SHP77 treated with DMSO at 0.1 percent for 48 hours (cell line): Measurements from ENCODE around the gene SDK1.
"Not testable (repeated sequence)": the region's sequence is repeated elsewhere in the genome, so short reads cannot be mapped to it uniquely, and the experiment has no call there.

ENCODE experiments used
- DNase-seq: peaks from one replicate; lab custom pipeline; 2025; lab: John Stamatoyannopoulos, UW

Gene SDK1

DNA sequence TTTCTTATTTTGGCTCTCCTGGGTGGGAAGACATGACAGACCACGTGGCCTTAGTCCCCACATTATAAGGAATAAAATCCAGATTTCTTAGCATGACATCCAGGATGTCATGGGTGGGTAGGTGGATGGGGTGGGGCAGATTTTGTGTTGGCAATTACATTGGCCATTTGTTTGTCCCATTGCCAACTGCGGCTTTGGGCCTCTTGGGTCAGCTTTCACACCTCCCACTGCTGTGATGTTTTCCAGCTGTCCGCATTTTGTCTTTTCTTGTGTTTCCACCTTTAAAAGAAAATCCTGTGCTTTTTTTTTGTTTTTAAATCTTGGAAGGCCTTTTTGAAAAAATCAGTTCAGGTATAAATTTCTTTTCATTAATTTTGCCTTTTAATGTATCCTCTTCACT is 237.0 kb downstream of the SDK1 start:
- DNase-seq, result no peak

DNA sequence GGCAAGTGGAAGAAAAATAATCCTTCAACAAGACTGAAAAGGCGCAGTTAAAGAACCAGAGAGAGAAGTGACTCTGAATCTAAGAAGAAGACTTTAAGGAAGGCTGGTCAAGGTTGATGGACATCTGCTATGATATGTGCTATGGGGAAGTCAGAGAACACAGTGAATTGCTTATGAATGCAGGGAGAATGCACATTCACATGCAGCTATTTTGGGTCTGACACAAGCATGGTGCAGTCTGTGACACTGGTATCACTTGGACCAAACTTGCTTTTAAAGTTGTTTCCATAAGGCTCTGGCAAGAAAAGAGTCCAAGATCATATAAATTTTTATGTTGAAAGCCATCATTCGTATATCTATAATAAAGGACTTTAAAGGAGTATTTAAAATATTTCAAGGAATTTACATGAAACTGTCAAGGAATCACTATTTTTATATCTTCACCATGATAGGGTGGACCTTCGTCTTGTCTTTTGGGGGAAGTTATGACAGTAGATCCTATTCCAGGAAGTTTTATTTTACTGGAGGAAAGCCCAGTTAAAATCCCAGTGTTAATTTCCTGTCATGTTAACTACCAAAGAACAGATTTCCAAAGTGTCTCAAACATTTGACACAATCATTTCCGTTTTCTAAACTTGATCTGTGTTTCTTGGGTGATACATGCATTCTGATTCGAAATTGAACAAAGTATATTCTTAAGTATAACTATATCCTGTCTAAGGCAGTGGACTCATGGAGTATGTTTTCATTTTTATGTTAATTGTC is 239.6 kb downstream of the SDK1 start:
- no peak for DNase-seq

DNA sequence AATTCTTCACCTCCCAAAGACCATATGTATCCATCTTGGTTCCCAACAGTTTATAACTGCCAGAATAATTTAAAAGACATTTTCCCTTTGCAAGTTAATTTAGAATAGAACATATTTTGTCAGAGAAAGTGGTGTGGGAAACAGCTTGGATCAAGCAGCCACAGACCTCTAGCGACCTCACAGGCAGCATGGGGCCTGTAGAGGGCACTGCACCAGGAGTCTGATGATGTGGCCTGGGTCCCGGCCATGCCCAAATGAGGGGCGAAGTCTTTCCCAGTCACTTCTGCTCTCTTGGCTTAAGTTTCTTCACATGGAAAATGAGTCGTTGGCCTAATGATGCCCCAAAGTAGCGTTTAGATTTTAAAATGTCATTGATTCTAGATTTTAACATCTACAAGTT is 243.2 kb downstream of the SDK1 start:
- DNase-seq, result no peak

DNA sequence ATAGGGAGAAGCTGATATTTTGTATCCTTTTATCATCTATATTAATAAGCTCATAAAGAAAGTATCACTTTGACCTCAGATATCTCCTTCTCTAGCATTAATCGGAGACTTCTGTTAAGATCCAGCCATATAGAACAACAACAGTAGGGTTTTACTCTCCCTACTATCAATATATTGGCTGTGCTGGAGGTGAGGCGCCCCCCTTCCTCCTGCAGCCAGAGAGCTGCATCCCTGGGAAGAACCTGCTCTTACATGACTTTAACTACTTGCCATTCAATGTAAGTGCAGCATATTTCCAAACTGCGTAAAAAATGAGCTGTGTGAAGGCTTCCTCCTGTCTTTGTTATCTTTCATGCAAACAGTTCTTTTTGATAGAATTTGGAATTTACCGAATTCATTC is 247.8 kb downstream of the SDK1 start:
- DNase-seq, result no peak

DNA sequence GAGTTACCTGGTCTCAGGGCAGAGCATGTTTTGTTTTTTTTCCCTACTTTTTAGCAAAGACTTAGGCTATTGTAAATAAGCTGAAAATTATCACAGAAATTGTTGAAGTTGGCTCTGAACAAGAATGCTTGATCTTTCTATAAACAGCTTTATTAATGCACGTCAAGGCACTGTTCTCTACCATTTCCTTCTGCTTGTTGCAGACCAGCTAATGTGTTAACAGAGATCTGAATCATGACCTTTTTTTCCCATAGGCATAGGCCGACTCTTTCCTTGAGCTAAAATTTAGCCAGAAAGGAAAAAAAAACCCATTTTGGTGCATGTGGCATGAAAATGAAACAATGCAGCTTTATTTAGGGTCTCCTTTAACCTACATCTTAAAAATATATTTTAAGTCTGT is 248.5 kb downstream of the SDK1 start:
- no peak for DNase-seq

DNA sequence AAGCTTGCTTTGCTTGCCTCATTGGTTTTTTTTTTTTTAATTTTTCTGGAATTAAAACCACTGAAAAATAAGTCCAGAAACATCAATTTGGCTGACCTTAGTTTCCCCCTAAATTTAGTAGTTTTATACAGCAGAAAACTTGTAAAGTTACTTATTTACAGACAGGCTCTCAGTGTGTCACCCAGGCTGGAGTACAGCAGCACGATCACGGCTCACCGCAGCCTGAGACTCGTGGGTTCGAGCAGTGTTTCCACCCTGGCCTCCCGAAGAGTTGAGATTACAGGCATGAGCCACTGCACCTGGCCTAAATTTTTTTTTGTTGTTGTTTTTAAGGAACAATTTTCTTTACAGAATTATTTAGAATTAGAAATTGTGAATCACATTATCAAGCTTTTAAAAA is 250.5 kb downstream of the SDK1 start:
- no peak for DNase-seq

DNA sequence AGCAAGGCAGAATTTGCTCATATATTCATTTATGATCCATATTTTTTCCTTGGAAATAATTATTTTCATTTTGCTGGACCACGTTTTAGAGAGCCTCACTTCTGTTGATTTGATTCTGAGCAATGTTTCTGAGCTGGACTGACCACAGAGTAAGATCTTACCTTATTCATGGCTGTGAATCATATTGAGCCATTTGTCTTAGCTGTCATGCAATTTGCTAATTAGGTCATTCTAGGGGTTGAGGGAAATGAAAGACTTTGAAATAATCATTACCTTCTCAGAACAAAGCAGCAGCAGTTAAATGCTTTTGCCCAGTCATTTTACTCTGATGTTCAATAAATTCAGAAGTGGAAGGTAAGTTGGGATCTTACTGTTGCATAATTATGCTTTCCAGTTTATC is 251.4 kb downstream of the SDK1 start:
- DNase-seq, result no peak

DNA sequence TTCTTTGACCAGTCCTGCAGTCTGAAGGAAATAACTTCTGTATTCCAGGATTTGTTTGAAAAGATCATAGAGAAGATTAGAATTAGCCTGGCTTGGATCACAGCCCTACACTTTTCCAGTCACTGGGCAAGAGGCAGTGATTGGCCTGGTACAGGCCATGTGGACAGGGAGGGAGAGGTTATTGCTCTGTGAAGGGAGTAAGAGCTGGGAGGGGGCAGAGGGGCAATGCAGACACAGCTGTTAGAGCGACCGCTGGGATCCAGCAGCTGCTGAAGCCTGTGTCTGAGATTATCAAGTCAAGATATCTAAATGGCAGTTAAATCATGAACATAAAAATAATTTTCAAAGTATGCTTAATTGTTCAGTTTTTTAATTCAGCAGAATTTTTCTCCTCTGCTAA is 257.3 kb downstream of the SDK1 start:
- peak; percentile 90 for DNase-seq

DNA sequence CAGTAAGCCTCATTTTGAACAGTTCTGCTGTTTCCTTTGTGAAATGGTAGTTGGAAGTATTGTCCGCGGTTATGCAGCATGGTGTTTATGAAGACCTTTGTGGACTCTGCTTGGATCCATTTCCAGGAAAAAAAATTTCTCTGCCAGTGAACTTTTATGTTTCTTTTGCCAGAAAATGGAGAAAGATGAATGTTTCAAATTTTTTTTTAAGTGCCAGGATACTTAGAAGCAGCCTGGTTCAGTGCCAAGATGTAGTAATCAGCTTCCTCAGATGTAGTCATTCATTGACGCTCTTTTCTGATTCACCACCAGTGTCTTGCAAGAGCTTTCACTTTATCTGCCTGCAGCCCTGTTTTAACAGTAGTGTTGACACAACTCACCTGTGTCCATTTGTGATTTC is 258.2 kb downstream of the SDK1 start:
- no peak for DNase-seq

DNA sequence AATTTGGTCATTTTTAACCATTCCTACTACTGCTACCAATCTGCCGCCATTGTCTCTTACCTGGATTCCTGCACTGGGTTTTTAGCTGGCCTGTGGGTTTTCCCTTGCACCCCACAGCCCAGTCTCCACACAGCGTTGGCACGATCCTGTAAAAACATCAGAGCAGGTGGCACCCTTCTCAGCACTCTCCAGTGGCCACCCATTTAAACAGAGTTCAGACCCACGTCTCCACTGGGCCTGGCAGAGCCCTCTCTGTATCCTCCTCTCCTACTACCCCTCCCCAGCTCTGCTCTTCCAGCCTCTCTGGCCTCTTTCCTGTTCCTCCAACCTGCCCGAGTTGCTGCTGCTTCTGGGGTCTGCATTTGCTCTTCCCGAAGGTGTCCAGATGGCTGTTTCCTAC is 259.4 kb downstream of the SDK1 start:
- no peak for DNase-seq

DNA sequence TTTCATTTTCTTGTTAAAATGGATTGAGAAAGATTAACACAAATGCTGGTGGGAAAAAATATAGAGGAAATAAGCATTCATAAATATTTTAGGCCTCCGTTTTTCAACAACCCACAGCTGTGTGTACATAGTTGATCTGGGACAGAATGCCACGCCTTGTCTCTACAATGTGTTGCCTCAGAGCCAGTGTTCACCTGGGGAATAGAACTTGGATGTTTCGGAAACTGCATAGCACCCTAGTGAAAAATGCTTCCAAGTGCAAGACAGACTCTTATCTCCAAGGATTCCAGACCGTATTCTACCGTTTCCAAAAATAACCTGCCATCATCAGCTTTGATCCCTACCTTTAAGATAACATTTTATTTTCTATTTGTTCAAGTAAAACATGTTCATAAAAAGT is 260.9 kb downstream of the SDK1 start:
- DNase-seq, result peak; percentile 57

DNA sequence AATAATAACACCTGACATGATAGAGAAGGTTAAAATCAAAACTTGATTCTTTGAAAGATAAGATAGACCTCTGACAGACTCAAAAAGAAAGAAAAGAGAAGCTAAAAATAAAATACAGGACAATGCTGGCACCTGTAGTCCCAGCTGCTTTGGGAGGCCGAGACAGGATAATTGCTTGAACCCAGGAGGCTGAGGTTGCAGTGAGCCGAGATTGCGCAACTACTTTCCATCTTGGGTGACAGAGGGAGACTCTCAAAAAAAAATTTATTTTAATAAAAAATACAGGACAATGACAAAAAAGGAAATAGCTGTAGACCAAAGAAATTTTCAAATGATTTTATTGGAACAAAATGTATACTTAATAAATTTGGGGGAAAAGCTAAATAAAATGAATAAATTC is 263.2 kb downstream of the SDK1 start:
- no peak for DNase-seq

DNA sequence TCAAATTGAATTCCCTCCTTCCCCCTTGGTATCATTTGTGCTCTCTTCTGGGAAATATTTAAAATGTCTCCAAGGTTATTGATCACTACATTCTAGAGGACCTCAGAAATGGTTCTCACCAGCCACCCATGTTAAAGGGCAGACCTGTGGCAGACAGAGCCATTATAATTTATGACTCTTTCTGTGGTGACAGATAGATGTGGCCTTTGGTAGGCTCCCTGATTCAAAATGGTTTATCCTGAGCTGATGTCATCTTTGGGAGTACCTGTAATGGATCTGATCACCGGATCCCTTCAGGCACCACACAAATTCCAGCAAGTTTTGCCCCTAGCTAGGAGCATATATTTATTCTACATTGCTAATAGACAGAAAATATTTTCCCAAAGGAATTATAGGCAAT is 267.5 kb downstream of the SDK1 start:
- DNase-seq, result no peak

DNA sequence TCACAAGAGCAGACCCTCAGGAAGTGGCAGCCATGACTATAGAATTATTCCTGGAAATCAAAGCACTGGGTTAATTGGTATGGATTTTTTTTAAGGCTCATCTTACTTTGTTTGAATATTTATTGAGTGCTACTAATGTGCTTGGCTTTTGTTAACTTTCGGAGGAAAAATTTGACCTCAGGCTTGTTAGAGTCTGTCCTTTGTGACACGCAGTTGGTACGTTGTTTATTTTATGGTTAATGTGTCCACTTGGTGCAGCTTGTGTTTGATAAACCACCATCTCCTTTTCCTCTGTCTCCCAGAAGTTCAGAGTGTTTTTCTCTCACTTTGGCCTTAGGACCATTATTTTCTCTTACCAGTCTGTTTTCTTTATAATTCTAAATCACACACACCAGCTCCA is 268.6 kb downstream of the SDK1 start:
- DNase-seq, result no peak

DNA sequence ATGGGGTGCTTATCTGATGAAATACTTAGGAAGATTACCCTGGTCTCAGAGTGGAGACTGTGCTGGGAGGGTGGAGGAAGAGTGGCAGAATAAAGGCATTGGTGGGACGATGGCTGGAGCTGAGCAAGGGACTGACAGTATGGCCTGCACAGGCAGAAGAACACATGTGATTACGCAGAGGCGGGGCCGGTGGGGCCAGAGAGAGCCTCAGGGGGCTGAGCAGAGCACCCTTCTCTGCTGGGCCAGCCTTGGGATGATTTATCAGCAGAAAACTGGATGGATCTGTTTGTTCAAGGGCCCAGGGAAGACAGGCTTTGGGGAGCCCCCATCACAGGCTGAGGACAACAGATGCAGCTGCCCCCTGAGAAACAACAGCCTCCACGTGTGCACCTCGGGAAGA is 272.1 kb downstream of the SDK1 start:
- no peak for DNase-seq

DNA sequence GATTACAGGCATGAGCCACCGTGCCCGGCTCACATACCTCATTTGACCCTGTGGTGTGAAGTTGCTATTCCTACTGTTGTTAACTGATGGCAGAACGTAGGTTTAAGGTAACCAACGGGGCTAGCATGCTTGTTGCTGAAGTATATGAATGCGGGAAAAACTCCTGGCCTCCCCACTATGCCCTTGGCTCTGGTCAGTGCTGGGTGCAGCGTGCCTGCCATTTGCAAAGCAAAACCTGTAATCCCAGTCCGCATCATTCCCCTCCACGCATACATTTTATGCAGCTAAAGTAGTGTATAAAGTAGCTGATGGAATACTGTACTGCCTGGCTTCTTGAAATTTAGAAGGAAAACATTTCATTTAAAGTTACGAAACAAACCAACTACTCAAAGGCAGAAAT is 273.3 kb downstream of the SDK1 start:
- DNase-seq, result no peak

DNA sequence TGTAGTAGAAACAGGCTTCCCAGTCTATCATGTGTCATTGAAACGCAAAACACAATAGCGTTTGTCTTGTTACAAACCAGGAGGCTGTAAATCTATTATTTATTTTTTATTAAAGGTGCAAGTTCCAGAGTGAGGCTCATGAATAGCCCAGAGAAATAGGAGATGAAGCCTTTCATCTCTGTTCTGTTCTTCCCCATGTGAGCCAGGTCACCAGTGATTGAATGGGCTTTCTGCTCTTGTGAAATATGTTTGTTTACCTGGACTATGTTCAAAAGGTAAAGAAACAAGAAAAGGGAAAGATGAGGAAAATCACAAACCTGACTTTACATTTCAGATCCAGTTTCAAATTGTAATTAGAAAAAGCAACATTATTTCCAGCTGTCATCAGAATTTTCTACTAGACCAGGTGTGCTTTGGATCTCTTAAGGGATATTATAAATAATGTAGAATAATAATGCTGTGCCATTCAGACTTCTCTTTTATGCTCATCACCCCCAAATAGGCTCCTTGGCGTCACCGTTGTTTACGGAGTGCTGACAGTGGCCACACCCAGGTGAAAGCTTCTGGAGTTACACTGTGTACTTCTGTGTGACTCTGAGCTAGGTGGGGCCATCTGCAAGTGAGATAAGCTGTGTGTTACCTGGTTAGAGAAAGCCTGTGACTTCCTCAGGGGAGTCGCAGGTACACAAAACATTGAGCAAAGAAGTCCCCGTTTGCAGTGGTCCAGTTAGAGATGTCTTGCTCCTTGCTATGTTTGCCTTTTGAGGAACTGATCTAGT is 274.9 kb downstream of the SDK1 start:
- no peak for DNase-seq

DNA sequence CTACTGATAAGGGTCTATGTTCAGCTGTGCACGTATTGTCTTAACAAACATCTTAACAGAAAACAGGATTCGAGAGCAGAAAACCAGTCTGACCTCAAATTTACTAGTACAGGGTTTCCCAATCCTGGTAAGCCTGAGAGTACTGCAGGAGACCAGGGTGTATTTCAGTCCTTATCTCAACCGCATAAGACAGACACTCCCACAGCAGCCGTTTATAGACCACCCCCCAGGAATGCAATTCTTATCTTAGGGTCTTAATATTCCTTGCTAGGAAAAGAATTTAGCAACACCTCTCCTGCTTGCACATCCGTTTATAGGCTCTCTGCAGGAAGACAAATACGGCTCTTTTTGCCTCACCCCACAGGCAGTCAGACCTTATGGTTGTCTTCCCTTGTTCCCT is 277.3 kb downstream of the SDK1 start:
- no peak for DNase-seq

DNA sequence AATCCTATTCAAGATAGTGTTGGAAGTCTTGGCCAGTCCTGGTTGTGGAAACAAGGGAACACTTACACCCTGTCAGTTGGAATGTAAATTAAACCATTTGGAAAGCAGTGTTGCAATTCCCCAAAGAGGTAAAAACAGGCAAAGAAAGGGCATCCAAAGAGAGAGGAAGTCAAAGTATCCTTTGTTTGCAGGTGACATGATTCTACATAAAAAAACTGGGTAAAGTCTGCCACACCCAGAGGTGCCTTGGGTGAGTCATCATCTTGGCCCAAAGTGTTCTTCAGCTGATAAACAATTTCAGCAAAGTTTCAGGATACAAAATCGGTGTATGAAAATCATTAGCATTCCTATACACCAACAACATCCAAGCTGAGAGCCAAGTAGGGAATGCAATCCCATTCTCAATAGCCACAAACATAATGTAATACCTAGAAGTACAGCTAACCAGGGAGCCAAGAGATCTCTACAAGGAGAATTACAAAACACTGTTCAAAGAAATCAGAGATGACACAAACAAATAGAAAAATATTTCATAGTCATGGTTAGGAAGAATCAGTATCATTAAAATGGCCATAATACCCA is 278.7 kb downstream of the SDK1 start:
- DNase-seq, result no peak

DNA sequence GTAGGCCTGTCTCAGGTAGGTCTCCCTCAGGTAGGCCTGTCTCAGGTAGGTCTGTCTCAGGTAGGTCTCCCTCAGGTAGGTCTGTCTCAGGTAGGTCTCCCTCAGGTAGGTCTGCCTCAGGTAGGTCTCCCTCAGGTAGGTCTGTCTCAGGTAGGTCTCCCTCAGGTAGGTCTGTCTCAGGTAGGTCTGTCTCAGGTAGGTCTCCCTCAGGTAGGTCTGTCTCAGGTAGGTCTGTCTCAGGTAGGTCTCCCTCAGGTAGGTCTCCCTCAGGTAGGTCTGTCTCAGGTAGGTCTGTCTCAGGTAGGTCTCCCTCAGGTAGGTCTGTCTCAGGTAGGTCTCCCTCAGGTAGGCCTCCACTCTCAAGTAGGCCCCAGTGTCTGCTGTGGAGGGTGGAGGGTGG is 281.1 kb downstream of the SDK1 start:
- not testable (repeated sequence) for DNase-seq

DNA sequence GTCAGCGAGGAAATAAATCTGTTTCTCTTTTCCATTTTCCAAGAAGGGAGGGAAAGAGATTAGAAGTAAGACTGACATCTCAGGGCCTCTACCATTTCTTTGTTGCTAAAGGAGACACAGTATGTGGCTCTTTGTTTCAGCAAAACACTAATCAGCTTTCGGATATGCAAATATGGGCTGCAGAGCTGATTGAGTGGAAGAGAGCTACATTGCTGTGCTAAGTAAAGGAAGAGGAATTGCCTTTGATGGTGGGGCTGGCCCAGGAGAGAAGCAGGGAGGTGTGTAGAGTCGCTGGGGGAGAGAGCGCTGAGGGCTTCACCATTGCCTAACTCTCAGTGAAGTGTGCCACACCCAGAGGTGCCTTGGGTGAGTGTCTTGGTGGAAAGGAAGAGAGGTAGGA is 284.8 kb downstream of the SDK1 start:
- no peak for DNase-seq

DNA sequence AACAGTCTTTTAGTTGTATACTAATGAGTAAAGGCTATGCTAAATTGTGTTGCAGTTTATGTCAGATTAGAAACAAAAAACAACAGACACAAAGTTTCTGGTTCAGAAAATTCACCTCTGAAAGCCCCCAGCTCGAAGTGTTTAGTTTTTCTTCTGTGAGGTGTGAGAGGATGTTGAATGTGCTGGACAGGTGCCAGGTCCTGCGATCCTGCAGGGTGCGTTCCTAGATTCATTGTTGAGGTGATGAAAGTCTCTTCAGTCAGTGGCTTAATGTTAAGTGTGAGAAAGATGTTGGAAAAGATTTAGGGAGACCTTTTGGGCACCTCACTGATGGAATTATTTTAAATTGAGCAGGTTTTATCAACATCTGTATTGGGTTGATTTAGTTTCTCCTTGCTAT is 287.3 kb downstream of the SDK1 start:
- DNase-seq, result no peak

DNA sequence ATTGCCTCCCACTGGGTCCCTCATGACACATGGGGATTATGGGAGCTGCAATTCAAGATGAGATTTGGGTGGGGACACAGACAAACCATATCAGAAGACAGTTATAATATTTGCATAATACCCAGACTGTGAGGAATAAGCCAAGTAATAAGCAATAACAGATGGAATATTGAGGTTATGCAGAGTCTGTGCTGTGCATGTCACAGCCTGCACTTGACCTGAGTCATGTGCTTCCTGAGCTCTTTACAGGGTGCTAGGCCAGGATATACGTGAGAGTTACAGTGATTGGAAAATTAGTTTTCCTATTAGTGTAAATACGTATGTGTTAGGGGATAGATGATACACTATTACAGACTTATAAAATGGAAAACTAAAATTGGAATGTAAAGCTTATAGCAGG is 288.7 kb downstream of the SDK1 start:
- no peak for DNase-seq
